Ureter (tissue), 1 donor: ENCODE measurements around the gene ABCA4. TPM values are rescaled to one million over a fixed set of nuclear protein-coding genes. Genes with fewer than 3 reads are reported as not detected.

ENCODE experiments used
- DNase-seq: peaks from one replicate; pipeline ENCODE4 v3.0.0-alpha.2; 2020; ENCODE audit warnings: low spot score
- total RNA-seq: library from RNA; stranded (reverse); gene quantifications from one replicate; pipeline ENCODE4 v1.2.4, GENCODE V29; 2023
- donor health status: DM: yes; HTN: yes; CAD: no.

ABCA4 gene
- total RNA-seq, 1 donor from 2014 or later = 1.8 TPM

DNA sequence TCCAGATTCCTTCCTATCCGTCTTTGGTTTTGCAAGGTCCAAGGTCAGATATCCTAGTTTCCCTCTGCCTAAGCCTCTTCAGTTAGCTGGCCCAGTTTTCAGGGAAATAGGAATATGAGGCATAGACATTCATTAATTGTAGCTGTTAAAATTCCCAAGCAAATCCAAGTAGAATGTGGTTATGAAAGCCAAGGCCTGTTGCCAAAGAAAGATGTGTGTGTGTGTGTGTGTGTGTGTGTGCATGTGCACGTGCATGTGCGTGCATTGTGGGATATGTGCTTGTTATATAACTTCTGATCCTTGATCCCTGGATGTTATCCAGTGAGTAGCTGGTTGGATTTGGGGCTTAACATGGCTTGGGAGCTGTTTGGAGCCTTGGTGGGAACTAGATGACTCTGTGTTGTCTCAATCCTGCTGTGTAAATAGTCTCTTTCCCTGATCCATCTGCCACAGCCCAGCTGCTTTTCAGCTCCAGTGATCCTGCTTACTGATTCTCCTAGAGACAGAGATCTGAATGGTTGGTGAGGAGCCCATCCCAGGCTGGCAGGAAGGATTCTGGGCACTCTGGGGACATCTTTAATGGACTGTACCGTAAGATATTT lies 141.1 kb downstream of the ABCA4 start:
- DNase-seq = no peak

DNA sequence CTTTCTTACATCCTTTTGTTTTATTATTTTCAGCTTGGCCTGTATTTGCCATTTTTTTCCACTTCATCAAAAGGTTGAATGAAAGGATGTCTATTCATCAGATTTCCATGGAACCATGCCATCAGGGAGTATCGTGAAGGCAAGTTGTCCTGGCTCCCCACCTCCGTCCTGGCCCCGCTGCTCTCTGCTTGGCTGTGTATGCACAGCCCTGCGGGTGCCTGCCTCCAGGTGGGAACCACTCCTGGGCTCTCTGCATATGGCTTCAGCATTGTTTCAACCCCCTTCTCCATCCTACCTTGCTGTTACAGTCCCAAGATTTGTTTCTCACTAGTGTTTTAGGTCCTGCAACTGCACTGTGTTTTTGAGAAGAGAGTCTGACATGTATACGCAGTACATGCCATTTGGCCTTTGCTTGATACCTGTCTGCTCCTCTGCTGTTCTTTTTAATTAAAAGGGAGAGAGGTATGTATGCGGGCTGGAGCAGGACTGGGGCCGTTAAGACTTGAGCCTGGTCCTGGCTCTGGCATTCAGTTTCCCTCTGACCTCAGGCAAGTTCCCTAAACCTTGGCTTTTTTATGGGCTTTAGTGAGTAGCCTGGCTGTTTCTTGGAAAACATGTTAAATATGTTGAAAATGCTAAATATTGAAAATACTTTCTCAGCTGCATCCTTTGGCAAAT lies 141.8 kb downstream of the ABCA4 start:
- DNase-seq = no peak

DNA sequence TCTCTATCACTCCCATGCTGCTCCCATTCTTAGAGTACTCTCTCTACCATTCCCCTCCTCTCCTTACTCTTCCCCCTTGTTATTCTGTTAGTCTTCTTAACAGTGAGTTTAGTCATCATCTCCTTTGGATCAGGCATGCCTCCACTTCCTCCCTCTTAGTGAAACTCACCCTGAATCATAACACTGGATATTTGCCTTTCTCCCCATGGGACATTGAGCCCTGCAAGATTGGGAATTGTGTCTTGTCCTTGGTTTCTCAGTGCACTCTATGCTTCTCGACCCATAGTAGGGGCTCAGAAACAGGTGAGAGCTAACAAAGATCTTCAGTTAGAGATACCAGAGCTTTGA lies 143.4 kb downstream of the ABCA4 start:
- DNase-seq = no peak

DNA sequence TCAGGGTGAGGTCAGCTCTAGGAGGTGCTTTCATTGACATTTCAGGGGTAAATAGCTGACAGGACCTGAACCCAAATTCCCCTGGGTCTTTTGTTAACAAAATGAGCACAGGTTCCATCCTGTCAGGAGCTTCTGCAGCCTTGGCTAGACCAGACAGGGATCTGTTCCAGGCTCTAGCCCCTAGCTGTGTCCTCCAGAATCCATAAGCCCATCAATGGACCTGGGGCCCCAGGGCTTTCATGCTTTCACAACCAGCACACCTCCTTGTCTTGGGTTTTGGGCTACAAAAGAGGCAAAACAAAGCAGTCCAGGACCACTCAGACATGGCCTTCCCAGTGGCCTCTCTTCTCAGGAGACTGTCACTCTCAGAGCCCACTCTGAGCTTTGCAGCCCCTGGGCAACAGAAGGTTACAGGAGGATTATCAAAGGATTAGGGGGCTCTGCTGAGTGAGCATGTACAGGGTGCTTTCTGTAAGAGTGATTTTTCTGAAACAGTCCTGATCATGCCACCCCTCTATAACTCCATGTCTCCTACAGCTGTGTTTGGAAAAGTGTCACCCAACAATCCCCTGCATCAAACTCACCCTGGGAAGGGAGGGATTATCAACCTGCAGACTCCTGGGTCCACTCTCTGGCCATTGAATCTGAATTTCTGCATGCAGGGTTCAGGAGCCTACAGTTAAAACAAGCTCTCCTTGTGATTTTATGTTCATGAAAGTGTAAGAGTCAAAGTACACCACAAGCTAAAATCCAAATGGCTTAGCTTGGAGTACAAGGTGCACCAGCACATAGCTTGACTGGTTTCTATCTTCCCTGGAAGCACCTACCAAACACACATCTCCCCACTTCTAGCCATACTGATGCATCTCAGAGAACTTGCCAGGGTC lies 144.0 kb downstream of the ABCA4 start:
- no peak for DNase-seq

DNA sequence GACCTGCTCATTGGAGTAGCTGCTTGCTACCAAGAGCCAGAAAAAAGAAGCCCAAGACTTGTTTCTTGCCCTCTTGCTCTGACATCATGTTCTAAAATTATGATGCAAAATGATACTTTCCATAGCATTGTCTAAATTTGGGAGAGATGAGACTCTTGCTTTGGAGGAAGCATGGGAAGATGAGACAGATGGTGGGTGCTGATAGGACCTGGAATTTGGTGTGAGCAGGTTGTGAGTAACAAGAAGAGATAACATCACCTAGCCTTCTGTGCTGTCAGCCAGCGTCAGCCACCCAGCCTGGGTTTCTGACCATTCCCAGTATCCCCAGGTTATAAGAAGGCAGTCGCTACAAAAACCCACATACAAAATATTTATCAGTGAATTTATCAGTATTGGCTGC lies 144.7 kb downstream of the ABCA4 start:
- DNase-seq = no peak

DNA sequence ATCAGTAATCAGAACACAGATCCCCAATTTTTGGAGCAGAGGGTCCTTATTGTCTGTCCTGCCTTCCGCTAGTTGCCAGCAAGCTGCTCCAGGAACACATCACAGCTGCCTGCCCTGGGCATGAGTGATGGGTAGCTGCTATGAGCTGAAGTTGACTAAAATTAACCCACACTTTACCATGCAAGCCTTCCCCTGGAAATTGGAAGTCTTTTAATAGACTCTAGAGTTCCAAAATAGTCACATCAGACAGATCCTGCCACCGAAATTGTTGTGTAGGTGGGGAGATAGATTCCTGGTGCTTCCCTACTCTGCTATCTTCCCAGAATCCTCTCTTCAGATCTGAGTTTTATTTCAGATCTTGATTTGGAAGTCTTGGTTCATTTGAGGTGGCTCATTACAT lies 148.6 kb downstream of the ABCA4 start:
- DNase-seq = no peak

DNA sequence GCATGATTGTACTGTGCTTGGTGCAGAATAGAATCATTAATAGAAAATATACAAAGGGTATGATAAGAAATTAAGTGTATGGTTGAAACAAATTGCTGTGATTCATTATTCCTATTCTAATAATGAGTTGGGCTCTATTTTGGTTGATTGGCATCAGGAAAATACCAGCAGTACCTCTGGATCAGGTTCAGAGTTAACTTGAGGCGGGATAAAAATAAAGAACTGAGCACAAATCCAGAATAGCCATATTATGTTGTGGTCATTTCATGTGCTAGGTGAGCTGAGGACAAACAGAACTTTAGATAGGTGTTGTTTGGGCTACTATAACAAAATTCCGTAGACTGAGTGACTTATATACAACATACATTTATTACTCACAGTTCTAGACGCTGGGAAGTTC lies 151.1 kb downstream of the ABCA4 start:
- no peak for DNase-seq

DNA sequence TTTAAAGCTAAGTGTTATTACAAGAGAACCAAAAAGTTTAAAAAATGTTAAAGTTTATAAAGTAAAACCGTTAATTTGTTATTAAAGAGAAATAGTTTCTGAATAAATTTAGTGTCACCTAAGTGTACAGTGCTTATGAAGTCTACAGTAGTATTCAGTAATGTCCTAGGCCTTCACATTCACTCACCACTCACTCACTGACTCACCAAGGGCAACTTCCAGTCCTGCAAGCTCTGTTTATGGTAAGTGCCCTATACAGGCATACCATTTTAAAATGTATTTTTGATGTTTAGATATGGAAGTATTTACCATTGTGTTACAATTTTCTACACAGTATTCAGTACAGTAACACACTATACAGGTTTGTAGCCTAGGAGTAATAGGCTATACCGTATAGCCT lies 151.6 kb downstream of the ABCA4 start:
- DNase-seq = no peak

DNA sequence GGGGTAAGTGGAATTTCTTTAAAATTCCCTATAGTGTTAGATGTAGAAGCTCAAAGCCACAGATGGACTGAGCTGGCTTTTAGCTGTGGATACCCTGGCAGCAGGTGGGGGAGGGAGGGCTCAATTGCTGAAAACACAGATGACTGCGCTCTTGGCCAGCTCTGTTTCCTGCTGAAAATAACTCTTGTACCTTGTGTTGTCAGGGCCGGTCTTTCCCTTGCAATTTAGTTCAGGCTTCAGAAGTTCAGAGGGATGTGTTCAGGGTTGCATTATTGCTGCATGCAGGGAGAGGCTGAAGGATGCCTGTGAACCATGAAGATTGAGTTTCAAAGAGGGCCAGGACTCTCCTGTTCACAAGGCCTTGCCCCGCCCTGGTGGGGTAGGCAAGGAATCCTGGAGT lies 153.6 kb downstream of the ABCA4 start:
- DNase-seq = no peak

DNA sequence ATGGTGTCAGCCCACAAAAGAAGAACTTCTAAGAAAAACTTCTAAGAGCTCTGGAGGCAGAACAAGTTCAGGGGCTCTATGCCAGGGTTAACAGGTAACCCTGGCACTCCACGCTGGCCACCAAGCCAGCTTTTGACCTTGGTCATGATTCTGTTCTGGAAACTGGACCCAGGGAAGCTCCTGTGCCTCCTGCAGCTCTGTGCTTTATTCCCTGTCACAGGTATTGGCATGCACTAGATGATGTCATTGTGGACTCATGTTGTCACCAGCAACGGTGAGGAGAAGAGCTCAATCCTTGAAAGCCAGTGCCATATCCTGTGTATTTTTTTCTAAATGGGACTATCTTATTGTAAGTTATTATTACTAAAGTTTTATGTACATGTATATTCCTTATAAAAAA lies 155.1 kb downstream of the ABCA4 start:
- DNase-seq = no peak

DNA sequence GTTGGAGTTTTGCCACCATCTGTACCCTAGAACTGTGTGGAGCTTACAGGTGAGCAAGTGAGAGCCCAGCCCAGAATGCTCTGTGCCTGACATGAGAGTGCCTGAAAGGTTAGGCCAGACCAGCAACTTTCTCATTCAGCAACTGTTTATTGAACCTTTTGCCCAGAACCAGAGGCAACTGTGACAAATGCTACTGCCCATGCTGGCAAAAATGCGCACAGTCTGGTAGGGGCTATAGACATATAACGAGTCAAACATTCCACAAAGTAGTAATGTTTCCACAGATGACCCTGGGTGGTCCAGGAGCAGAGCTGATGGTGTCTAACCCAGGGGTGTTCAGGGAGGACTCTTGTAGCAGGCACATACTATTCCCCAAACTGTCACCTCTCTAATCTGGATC lies 155.7 kb downstream of the ABCA4 start:
- DNase-seq = no peak

DNA sequence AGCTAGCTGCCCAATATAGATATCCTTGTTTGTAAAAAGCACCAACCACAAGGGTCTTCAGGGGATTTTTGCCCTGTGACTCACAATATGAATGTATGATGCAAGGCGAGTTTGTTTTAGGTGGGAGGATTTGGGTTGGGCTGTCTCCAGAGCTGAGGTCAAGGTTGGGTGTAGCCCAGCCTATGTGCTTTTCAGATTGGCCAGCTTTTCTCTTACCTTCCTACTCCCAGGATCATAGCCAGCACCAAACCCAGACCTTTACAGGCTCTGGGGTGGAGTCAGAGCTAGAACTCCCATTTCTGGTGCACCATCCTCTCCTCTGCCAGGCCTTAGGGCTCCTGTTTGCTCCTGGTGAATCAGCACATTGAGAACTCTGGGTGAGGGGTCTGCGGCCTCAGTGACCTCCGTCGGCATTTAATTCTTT lies 156.2 kb downstream of the ABCA4 start:
- no peak for DNase-seq

DNA sequence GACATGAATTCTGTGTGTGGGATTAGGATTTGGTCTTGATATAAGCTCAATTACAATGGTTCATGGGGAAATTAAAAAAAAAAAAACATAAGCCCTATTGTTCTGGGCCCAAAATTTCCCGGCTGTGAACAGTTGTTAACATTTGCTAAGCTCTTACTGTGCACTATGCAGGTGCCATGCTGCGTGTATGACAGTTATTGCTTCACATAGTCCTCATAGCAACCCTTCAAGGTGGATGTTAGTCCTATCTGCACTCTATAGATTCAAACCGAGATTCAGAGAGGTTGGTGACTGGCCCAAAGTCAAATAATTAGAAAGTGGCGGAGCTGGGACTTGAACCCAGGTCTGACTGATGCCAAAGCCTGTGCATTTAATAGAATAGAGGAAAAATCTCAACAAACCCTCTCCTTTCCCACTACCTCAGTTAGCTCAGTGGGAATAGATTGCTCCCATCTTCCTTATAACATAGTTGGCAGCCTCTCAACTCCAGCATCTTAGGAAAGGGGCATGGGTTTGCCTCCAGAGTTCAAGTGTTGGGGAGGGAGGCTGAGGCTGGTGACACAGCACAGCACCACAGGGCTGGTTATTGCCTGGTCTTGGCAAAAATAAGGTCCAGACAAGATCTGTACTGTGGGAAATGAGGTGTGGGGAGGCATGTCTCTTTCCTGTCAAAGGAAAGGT lies 156.7 kb downstream of the ABCA4 start:
- DNase-seq = no peak

DNA sequence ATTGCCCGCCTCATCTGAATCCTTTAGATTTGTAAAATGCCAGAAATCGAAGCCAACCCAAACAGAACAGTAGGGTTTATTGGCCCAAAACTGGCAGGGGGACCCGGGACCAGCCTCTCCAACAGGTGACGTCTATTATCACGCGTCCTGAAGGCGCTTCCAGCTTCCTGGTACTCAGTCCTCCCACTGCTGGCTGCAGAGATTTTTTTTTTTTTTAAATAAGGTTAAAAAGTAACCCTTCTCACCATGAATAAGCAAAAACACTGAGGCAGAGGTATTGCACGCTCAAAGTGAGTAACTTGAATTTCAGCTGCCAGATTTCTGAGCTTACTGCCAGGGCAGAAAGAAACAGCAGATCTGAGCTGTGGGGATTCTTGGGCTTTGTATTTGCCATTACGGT lies 157.4 kb downstream of the ABCA4 start:
- no peak for DNase-seq

DNA sequence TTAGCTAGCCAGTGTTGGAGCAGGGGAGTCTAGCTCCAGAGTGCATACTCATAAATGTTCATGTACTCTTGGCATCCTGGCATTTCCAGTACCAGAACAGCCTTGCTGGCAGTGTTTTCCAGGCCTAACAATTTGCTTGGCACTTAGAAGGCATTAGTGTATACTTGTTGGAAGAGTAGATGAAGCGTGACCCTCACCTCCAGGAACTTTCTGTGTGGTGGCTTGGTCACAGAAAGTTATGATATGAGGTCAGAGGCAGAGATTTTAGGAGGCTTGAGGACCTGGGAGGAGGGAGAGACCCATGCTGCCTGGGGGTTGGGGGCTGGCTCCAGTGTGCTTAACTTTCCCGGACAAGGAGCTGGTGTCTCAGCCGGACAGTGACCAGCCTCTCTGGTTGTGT lies 159.0 kb downstream of the ABCA4 start:
- no peak for DNase-seq

DNA sequence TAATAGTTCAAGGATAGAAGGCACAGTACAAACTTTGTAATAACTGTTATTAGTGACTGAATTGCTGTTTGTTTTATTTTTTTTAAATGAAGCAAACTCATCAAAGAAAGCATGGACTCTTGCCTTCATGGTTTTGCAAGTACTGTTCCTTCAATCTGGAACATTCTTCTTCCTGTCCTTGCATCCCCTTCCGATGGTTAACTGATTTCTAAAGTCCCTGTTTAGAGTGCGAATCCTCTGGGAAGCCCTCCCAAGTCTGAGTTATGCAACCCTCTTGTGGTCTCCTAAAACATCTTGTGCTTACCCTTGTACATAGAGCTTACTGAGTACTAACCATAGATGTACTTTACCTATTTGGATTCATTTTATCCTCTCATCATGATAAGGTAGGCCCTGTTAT lies 159.5 kb downstream of the ABCA4 start:
- DNase-seq = no peak

DNA sequence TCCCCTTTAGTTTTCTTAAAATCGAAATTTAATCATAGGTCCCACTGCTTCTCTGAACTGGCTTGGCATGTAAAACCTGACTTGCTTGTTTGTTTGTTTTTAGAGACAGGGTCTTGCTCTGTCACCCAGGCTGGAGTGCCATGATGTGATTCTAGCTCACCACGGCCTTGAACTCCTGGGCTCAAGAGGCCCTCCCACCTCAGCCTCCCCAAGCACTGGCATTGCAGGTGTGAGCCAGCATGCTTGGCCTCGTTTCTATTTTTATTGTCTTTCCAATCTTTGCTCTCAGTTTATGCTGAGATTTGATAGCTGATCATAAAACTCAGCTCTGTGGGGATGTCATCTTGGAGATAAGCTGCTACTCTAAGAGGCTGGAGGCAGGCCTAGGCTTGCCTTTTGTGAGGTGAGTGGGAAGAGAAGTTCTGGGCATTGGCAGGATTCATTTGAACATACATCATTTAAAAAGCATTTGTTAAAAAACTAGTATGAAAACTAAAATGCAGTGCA lies 160.3 kb downstream of the ABCA4 start:
- DNase-seq = peak; percentile 48

DNA sequence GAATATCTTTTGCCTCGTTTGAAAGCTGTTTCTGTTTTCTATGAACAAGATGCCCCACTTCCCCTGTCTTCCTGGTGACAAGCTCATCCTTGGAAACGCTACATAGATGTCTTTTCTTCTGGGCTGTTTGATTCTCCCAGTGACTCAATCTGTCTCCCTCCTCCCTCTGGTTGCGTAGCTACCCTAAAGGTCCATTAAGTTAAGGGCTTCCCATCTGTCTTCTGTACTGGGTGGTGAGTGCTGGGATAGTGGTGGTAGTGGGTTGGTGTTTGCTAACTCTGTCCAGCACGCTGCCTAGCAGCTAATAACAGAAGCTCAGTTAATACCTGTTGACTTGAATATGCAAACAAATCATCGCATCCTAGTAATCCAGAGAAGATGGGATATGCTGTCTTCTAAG lies 161.5 kb downstream of the ABCA4 start:
- no peak for DNase-seq

DNA sequence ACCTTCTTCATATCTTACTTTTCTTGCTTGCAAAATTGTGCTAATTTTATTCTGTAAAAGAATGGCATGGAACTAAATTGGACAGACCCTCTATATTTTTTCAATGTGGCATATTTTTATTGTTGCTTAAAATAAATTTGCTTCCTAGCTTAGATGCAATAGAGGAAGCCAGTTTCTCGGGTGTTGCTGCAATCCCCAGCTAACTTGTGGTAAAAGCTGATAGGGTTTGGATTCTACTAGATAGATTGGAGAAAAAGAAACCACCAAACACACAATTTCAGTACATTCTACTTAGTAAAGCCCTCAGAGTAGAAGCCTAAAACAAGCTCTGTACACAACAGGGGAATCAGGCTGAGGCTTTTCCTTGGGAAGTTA lies 162.2 kb downstream of the ABCA4 start:
- DNase-seq = no peak

DNA sequence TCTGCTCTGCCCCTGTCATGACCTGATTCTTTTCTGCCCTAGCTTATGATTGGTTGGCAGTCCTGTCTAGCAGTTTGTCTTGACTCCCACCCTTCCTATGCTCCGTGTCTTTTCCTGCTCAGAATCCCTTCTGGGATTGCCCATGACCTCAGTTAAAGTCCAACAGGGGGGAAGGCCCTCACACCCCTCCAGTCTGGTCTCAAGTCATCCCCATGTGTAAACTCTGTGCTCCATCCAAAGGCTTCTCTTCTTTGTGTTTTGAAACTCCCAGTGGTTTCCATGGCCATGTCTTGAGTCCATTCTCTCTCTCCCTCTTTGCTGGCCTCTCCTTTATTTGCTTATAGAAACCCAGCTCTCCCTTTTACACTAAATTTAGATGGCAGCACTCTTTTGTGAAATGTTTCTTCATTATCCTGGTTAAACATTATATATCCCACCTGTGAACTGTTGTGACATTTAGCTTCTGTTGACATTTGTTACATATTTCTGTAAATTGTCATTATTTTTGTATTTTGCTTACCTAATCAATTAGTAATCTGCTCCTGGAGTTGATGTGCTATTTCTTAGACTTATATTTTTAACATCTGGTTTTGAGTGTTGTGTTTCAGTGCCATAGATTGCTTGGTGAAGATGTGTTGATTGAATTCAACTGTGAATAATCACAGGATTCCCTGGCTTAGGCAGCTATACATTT lies 162.8 kb downstream of the ABCA4 start:
- DNase-seq = no peak

DNA sequence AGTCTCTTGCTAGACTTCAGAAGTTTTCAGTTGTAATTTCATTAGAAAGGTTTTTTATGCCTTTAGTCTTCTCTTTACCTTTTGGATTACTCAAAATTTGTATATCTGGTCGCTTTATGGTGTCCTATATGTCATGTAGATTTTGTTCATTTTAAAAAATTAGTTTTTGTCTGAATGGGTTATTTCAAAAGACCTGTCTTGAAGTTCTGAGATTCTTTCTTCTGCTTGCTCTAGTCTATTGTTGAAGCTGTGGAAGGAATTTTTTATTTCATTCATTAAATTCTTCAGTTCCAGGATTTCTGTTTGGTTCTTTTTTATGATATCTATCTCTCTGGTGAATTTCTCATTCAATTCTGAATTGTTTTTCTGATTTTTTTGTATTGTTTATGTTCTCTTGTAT lies 165.2 kb downstream of the ABCA4 start:
- DNase-seq = no peak
